Limb (tissue), 2 donors: Measurements from ENCODE around the gene NHSL1.

ENCODE experiments used
- DNase-seq, 2 donors: peaks; one replicate each; pipeline ENCODE4 v3.0.0-alpha.2; 2016; ENCODE audit errors: extremely low spot score in 2 of 2

Gene NHSL1

DNA sequence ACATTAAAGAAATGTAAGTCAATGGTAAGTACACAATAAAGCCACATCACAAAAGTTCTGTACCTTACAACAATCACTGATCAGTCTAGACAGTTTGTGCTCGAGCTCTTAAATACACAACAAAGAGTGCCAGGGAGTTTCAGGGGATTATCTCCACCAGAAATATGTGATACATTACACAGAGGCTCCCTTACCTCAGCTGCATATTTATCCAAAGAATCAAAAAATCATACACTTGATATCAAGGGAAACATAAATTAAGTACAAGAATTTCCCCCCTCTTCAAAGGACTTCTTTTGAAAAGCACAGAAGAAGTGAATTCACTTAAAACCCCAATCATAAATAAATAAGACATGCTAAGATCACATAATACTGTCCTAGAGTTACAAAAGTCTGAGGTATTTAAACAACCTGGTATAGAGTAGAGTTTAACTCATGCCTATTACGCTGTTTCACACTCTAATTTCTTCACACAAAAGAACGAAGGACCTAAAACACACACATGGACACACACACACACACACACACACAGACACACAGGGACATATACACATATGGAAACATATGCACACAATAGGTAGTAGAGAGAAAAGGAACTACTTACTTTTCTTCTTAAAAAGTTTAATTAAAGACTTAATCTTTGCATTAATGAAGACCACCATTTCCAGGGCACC is 528 bp downstream of the NHSL1 start:
- no peak for DNase-seq

DNA sequence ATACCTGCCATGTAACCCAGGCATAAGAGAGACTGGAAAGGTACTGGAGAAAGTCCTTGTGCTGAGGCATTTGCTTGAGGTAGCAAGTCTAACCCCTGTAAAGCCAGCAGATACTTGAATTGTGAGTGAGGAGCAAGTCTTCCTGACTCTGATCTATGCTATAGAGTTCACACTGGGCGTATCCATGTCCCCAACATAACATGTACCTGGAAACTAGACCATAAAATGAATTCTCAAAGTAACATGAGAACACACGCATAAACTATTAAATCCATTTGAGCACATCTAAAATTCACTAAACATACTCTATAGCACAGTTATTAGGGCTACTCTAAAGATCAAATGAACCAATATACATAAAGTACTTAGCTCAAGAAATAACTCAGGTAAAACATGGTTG is 2.0 kb downstream of the NHSL1 start:
- no peak for DNase-seq

GRCh38 chr6:138494312-138494711 is 5.0 kb downstream of the NHSL1 start:
- no peak for DNase-seq

- DNase-seq, result peak; percentile 62 to 68
Measured at GRCh38 chr6:138493413-138493812, 5.9 kb downstream of the NHSL1 start.

DNA sequence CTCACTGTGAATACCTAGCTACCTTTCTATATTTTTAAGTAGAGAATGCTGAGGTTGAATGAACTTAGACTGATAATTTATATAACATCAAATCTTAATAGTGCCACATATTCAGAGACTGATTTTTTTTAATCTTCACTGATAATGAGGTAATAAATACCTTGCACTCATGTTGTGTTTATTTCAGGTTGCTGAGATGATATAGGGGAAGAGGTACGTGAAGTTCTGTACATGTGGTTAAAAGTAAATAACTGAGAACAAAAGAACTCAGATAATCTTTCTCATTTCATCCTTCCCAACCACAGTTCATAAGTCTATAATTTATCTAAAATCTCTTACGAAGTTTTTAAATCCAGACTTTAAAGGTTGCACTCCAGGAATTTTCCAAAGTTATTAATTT is 6.4 kb downstream of the NHSL1 start:
- DNase-seq, result no peak

GRCh38 chr6:138492113-138492512 is 7.2 kb downstream of the NHSL1 start:
- DNase-seq, result no peak

- DNase-seq, result peak in 1 of 2 donors; percentile 63
Measured at GRCh38 chr6:138491017-138491416, 8.3 kb downstream of the NHSL1 start.

DNA sequence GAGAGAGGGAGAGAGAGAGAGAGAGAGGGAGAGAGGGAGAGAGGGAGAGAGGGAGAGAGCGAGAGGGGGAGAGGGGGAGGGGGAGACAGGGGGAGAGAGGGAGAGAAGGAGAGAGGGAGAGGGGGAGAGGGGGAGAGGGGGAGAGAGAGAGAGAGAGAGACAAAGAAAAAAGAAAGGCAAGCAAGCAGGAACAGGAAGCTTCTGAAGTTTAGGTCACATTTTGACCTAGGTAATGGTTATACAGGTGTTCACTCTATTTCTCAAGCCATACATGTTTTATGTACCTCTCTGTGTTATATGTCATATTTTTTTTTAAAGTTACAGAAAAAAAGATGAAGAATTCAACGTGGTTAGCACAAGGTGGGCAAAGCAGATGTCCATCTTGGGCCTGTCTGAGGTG is 9.4 kb downstream of the NHSL1 start:
- DNase-seq, result no peak

- DNase-seq, result no peak
Measured at GRCh38 chr6:138487102-138487604, 12.1 kb downstream of the NHSL1 start.

DNA sequence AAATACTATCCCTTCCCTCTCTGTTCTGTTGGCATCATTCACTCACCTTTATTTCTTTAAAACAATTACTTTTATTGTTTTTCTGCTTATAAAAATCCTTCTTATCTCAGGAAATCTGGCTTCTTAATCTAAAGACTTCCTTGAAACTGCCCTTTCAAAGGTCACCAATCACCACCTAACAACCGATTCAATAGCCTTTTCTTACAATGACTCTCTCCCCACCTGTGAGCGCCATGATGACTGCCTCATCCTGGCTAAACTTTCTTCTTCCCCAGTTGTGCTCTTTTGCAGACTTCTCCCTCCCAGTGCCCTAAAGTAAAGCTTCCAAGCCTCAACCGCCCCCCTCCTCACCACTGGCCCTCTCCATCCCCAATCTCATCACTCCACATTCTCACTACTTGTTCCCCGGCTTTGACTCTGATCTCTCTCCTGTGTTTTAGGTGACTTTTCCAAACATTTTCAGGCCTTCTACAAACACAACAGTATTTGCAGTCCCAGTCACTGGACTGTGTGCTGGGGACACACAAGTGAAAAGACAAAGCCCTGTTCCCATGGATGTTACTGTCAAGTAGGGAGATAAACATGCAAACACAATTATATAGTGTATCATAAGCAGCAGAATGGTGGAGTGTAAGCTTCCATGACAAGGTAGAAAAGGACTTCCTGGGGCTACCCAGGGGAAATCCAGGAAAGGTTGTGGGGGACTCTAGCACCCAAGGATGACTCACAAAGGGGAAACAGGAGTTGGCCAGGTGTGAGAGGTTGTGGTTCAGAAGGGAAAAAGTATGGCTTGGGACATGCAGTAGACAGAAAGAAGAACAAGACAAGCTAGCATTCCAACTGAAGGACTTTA is 12.8 kb downstream of the NHSL1 start:
- no peak for DNase-seq

- no peak for DNase-seq
Measured at GRCh38 chr6:138485586-138486248, 13.6 kb downstream of the NHSL1 start.

DNA sequence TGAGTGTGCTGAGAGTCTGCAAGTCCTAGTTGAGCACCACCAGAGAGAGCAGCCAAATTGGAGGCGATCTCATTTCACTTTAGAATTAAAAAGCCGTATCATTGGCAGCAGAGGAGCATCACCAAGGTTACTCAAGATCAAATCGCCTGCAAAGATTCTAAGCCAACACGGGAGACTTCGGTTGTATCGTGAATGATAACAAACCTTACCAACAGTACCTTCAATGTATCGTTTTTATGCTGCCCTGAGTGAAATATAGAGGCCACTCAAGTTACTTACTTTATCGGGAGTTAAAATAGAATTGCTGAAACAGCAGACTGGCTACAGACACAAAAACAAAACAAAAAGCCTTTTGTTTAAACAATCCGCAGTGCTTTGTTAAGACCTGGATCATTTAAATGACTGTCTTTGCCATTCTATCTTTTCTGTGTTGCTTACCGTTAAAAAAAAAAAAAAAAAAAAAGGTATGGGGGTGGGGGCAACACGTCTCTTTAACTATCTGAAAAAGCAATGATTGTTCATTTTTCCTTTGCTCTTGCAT is 14.2 kb downstream of the NHSL1 start:
- DNase-seq, result no peak

GRCh38 chr6:138484018-138484731 is 15.1 kb downstream of the NHSL1 start:
- DNase-seq, result no peak

GRCh38 chr6:138482816-138483215 is 16.5 kb downstream of the NHSL1 start:
- no peak for DNase-seq

DNA sequence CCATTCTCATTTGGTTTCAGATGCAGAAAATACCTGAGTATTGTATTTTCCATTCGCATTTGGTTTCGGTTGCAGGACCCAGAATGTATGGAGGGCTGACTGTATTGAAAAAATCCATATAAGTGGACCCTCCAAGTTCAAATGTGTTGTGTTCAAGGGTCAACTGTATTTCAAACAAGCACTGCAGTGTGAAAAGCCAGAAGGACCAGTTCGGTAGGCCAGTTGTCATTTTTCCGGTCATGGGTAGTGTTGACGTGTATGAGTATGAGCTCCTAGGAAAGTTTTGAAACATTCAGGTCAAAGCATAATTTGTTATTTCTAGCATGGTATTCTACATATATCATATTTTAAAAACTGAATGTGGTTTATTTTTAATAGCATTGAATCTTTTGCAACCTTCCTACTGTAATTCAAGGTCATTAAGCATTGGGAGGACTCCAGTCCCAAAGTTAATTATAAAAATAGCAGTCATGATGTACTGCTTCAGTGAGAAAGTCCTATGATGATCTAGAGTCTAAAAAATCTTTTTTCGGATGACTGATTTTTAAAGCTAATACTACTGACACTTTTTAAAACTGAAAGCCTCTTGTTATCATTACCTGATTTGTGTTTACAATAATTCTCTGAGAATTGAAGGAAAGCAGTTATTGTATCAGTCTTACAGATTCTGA is 18.9 kb downstream of the NHSL1 start:
- no peak for DNase-seq

DNA sequence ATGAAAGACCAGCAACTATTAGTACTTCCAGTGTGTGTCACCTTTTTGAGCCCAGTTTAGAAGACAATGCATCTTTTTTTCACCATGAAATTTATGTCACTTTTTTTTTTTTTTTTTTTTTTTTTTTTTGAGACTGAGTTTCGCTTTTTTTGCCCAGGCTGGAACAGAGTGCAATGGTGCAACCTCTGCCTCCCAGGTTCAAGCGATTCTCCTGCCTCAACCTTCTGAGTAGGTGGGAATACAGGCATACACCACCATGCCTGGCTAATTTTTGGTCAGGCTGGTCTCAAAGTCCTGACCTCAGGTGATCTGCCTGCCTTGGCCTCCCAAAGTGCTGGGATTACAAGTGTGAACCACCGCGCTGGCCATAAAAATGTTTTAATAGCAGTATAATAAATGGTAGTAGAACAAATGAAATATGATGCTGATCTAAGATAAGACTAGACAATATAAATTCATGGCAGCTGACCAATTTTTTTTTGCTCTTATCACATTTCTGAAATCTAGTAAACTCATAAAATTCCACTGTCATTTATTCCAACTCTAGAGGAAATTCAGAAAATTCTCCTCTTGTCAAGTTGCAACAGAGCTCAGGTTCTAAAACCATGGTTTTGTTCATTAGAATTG is 21.3 kb downstream of the NHSL1 start:
- no peak for DNase-seq

- DNase-seq, result no peak
Measured at GRCh38 chr6:138476116-138476515, 23.2 kb downstream of the NHSL1 start.

DNA sequence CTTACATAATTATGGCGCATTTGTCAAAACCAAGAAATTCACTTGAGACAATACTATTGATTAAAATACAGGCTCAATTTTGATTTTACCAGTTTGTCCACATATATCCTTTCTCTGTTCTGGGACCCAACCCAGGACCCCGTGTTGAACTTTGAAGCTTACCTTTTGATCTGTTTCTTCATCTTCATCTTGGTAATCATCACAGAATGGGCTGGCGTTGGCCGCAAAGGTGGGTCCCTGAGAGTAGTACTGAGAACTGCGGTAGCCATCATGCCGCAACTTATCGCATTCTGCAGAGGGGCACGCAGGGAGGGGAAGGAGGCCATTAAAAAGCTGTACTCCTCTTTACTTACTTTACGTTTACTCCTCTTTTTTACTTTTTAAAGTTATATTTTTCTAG is 26.1 kb downstream of the NHSL1 start:
- DNase-seq, result no peak

GRCh38 chr6:138468320-138469015 is 30.8 kb downstream of the NHSL1 start:
- no peak for DNase-seq

DNA sequence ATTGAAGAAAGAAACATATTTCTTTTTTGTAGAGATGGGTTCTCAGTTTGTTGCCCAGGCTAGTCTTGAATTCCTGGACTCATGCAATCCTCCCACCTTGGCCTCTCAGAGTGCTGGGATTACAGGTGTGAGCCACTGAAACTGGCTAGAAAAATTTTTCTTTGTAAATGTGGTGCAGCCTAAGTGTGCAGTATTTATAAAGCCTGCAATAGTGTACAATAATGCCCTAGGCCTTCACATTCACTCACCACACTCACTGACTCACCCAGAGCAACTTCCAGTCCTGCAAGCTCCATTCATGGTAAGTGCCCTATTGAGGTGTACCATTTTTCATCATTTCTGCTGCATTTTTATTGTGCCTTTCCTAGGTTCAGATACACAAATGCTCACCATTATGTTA is 31.4 kb downstream of the NHSL1 start:
- DNase-seq, result no peak
